ENCODE results near the gene GPBP1L1.

The GPBP1L1 gene

DNA sequence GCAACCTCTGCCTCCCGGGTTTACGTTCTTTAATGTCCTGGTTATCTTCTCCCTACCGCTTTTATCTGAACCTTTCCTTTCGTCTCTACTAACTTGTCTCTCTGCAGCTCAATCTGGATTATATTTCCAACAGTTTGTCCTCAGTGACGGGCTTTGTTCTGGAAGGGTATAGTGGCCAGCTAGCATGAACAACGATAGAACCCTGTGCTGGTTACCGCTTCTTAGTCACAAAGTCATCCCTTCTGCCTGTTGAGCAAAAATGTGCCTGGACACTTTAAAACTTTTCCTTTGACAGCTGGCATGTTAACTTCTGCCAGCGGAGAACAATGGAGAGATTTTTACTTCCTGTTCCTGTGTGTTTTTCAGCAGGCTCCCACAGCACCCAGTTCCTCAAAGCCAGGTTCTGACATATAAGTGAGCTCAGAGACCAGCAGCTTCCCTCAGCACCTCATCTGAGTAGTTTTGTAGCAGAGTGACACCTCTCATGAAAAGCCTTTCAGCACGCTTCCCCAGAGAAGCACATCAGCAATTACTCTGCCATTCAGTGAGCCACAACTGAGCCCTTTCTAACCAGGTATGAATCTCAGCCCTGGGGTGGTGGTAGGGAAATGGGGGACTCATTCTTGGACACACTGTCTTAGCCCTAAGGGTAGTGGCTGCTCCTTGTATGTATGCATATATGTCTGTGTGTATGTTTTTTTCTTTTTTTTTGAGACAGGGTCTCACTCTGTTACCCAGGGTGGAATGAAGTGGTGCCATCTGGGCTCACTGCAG, 38.9 kb downstream of the GPBP1L1 start:
- H3K27ac ChIP-seq (replicated peaks): no peak overlapping the region
- no peak overlapping the region for H3K4me3 ChIP-seq (replicated peaks; ENCODE audit: insufficient read depth, low read length)
- TF ChIP-seq GABPA (IDR thresholded peaks at IDR 0.05; ENCODE audit: low read depth) (peak; percentile 46; the same call in 1 of the 2 replicates), SPI1 (IDR thresholded peaks at IDR 0.05; ENCODE audit: borderline replicate concordance, low read depth) (peak; percentile 90)
- TF ChIP-seq, protein P1, sequence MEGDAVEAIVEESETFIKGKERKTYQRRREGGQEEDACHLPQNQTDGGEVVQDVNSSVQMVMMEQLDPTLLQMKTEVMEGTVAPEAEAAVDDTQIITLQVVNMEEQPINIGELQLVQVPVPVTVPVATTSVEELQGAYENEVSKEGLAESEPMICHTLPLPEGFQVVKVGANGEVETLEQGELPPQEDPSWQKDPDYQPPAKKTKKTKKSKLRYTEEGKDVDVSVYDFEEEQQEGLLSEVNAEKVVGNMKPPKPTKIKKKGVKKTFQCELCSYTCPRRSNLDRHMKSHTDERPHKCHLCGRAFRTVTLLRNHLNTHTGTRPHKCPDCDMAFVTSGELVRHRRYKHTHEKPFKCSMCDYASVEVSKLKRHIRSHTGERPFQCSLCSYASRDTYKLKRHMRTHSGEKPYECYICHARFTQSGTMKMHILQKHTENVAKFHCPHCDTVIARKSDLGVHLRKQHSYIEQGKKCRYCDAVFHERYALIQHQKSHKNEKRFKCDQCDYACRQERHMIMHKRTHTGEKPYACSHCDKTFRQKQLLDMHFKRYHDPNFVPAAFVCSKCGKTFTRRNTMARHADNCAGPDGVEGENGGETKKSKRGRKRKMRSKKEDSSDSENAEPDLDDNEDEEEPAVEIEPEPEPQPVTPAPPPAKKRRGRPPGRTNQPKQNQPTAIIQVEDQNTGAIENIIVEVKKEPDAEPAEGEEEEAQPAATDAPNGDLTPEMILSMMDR (IDR thresholded peaks at IDR 0.05; ENCODE audit: insufficient read depth, low read length): no peak
- DNase-seq (ENCODE audit: low read depth in 1 of 2, low spot score in 1 of 2): peak; percentile 29 to 80
- no peaks in the 10 kb centered on the region for H3K27me3 ChIP-seq (ENCODE audit: insufficient read depth, poor library complexity, severe bottlenecking)

DNA sequence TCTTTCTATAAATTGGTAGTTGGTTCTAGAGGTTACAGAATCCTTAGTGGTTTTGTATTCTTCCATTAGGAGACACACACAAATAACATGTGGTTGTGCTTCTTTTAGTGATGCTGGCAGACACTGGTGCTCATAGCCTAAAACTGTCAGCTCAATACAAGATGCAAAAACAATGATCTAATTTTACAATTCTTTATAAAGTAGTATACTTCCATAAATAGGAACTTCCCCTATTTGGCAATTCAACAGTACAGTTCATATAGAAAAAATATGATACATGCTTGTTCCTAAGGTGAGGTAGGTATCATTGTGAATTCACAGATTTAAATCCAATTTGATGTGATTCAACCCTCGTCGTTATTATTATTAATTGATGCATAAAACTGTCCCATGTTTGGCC, 41.7 kb downstream of the GPBP1L1 start:
- H3K27me3 ChIP-seq (ENCODE audit: insufficient read depth, poor library complexity, severe bottlenecking): no peaks in the 10 kb centered on the region
- no peak for DNase-seq (ENCODE audit: low read depth in 1 of 2, low spot score in 1 of 2)
- no peak overlapping the region for H3K4me3 ChIP-seq (replicated peaks; ENCODE audit: insufficient read depth, low read length)
- H3K27ac ChIP-seq (replicated peaks): no peak overlapping the region
- TF ChIP-seq, protein P2, sequence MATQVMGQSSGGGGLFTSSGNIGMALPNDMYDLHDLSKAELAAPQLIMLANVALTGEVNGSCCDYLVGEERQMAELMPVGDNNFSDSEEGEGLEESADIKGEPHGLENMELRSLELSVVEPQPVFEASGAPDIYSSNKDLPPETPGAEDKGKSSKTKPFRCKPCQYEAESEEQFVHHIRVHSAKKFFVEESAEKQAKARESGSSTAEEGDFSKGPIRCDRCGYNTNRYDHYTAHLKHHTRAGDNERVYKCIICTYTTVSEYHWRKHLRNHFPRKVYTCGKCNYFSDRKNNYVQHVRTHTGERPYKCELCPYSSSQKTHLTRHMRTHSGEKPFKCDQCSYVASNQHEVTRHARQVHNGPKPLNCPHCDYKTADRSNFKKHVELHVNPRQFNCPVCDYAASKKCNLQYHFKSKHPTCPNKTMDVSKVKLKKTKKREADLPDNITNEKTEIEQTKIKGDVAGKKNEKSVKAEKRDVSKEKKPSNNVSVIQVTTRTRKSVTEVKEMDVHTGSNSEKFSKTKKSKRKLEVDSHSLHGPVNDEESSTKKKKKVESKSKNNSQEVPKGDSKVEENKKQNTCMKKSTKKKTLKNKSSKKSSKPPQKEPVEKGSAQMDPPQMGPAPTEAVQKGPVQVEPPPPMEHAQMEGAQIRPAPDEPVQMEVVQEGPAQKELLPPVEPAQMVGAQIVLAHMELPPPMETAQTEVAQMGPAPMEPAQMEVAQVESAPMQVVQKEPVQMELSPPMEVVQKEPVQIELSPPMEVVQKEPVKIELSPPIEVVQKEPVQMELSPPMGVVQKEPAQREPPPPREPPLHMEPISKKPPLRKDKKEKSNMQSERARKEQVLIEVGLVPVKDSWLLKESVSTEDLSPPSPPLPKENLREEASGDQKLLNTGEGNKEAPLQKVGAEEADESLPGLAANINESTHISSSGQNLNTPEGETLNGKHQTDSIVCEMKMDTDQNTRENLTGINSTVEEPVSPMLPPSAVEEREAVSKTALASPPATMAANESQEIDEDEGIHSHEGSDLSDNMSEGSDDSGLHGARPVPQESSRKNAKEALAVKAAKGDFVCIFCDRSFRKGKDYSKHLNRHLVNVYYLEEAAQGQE (IDR thresholded peaks at IDR 0.05; ENCODE audit: insufficient replicate concordance, low read depth): no peak
- TF ChIP-seq SPI1 (IDR thresholded peaks at IDR 0.05; ENCODE audit: borderline replicate concordance, low read depth): no peak
- no peak for TF ChIP-seq POLR2AphosphoS5 (IDR thresholded peaks at IDR 0.05; ENCODE audit: low read depth)

DNA sequence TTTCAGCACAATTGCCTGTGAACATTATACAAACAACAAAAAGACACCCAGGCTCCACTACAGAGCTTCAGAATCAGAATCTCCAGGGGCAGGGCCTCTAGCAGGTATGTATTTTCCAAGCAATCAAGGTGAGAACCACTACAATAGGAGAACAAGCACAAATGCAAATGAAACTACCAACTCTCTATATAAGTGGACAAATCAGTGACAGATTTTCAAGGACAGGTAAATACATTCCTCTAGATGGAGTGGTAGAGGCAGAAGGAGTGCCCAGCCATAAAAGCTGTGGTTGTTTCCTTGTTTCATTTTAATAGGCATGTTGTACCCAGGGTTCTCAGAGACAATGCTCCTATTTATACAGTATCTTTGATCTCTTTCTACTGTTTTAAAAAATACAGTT, 42.4 kb downstream of the GPBP1L1 start:
- no peak overlapping the region for H3K27ac ChIP-seq (replicated peaks)
- no peak for DNase-seq (ENCODE audit: low read depth in 1 of 2, low spot score in 1 of 2)
- no peak for TF ChIP-seq POLR2AphosphoS5 (IDR thresholded peaks at IDR 0.05; ENCODE audit: low read depth)
- TF ChIP-seq, protein P1 (IDR thresholded peaks at IDR 0.05; ENCODE audit: insufficient read depth, low read length): no peak
- no peak for TF ChIP-seq GABPA (IDR thresholded peaks at IDR 0.05; ENCODE audit: low read depth)
- TF ChIP-seq, protein P2 (IDR thresholded peaks at IDR 0.05; ENCODE audit: insufficient replicate concordance, low read depth): no peak
- no peak for TF ChIP-seq SPI1 (IDR thresholded peaks at IDR 0.05; ENCODE audit: borderline replicate concordance, low read depth)
- no peak overlapping the region for H3K4me3 ChIP-seq (replicated peaks; ENCODE audit: insufficient read depth, low read length)
- H3K27me3 ChIP-seq (ENCODE audit: insufficient read depth, poor library complexity, severe bottlenecking): no peaks in the 10 kb centered on the region

DNA sequence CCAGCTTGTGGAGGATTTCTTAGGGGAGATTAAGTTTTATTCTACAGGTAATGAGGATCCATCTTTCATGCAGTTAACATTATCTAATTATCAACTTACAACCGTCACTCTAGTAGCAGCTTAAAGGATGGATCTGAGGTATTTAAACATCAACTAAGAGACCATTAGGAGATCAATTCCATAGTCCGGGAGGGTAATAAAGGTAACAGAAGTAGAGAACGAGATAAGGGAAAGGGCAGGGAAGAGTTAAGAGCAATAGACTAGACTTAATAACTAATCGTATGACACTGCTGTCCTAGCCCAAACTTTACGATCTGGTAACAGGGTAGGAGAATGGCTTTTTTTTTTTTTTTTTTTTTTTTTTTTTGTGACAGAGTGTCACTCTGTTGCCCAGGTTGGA, 43.0 kb downstream of the GPBP1L1 start:
- H3K27ac ChIP-seq (replicated peaks): no peak overlapping the region
- DNase-seq (ENCODE audit: low read depth in 1 of 2, low spot score in 1 of 2): no peak
- no peaks in the 10 kb centered on the region for H3K27me3 ChIP-seq (ENCODE audit: insufficient read depth, poor library complexity, severe bottlenecking)
- H3K4me3 ChIP-seq (replicated peaks; ENCODE audit: insufficient read depth, low read length): no peak overlapping the region
- no peak for TF ChIP-seq POLR2AphosphoS5 (IDR thresholded peaks at IDR 0.05; ENCODE audit: low read depth)
- TF ChIP-seq, protein P2 (IDR thresholded peaks at IDR 0.05; ENCODE audit: insufficient replicate concordance, low read depth): no peak

All from HL-60 (cell line).